Rectal smooth muscle tissue (tissue), 1 donor: ENCODE results near the gene SLC5A5.
"Not testable (repeated sequence)": the region's sequence is repeated elsewhere in the genome, so short reads cannot be mapped to it uniquely, and the experiment has no call there.

Experiments
- H3K27ac ChIP-seq: one replicate; pipeline ENCODE4 v1.7.0; 2013; ENCODE audit warnings: low read depth, low read length, inconsistent platforms
- H3K27me3 ChIP-seq: one replicate; pipeline ENCODE4 v1.7.0; 2013; ENCODE audit warnings: low read length; ENCODE audit not compliant: control insufficient read depth, insufficient read depth
- H3K36me3 ChIP-seq: one replicate; pipeline ENCODE4 v1.7.0; 2013; ENCODE audit warnings: low read length; ENCODE audit not compliant: control insufficient read depth, insufficient read depth
- H3K4me1 ChIP-seq: one replicate; pipeline ENCODE4 v1.7.0; 2013; ENCODE audit warnings: low read length; ENCODE audit not compliant: control insufficient read depth, insufficient read depth
- H3K4me3 ChIP-seq: one replicate; pipeline ENCODE4 v1.7.0; 2013; ENCODE audit warnings: low read length
- H3K9ac ChIP-seq: one replicate; pipeline ENCODE4 v1.7.0; 2013; ENCODE audit warnings: low read length

Gene SLC5A5

DNA sequence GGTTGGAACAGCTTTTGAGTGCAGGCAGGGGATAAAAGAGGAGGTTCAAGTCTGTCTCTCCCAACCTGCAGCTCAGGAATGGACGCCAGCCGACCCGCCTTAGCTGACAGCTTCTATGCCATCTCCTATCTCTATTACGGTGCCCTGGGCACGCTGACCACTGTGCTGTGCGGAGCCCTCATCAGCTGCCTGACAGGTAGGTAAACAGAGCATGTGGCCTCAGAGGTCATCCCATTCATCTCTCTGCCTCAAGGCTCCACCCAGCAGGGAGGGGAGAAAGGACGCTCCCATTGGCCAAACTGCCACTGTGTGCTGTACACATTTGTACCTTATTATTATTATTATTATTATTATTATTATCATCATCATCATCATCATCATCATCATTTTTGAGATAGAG is 16.5 kb downstream of the SLC5A5 start:
- Histone ChIP-seq H3K27ac (no peak overlapping the region), H3K27me3 (peaks cover 2% of the 10 kb centered on the region), H3K36me3 (no peaks in the 10 kb centered on the region), H3K4me1 (no peaks in the 10 kb centered on the region), H3K9ac (no peak overlapping the region), H3K4me3 (no peak overlapping the region)

DNA sequence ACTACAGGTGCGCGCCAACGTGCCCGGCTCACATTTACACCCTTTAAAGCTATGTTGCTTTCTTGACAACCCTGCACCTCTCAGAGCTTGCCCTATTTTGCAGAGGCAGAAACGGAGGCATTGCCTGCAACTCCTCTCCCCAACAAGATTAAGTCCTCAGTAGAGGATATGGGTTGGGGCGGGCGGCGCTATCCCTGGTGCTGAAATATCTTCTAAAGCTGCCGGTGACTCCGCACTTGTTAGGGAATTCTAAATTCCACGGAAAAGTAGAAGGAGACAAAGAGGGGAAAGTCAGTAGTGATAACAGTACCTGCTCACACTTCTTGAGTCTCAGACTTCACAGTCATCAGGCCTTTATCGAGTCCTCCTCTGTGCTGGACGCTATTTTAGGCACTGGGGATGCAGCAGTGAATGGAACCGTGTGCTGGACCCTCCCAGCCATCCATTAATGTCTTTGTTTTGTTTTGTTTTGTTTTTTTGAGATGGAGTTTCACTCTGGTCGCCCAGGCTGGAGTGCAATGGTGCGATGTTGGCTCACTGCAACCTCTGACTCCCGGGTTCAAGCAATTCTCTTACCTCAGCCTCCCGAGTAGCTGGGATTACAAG is 18.0 kb downstream of the SLC5A5 start:
- H3K4me1 ChIP-seq = no peaks in the 10 kb centered on the region
- peaks cover 2% of the 10 kb centered on the region for H3K27me3 ChIP-seq
- H3K36me3 ChIP-seq = no peaks in the 10 kb centered on the region
- H3K4me3 ChIP-seq = no peak overlapping the region
- no peak overlapping the region for H3K27ac ChIP-seq
- H3K9ac ChIP-seq = no peak overlapping the region

DNA sequence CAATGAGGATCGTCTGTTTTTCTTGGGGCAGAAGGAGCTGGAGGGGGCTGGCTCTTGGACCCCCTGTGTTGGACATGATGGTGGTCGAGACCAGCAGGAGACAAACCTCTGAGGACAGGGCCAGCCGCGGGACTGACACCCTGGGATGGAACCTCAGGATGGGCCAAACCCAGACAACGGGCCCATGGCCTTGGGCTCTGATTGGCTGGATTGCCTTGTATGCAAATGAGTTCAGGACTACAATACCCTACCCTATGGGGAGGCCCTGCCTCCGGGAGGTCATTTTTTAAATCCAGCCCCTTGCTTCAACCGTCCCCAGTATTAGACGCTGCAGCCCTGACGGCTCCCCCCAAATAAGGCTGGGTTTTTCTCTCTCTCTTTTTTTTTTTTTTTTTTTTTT is 22.0 kb downstream of the SLC5A5 start:
- Histone ChIP-seq H3K4me1 (no peaks in the 10 kb centered on the region), H3K36me3 (no peaks in the 10 kb centered on the region), H3K27ac (no peak overlapping the region), H3K27me3 (peaks cover 2% of the 10 kb centered on the region), H3K9ac (no peak overlapping the region), H3K4me3 (no peak overlapping the region)

DNA sequence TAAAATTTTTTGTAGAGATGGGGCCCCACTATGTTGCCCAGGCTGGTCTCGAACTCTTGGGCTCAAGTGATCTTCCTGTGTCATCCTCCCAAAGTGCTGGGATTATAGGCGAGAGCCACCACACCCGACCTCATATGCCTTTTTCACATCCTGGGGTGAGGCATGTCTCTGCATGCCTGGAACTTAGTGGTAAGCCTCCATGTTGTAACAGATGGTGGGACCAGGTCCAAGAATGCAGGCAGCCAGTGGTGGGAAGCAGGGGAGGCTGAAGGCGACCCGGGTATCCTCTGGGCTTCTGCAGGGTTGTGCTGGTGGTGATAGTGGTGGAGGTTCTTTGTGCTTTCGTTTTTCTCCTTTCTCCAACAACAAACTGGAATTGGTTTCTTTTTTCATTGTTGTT is 31.0 kb downstream of the SLC5A5 start:
- Histone ChIP-seq H3K4me1 (no peaks in the 10 kb centered on the region), H3K27ac (no peak overlapping the region), H3K27me3 (no peaks in the 10 kb centered on the region), H3K4me3 (no peak overlapping the region), H3K36me3 (no peaks in the 10 kb centered on the region), H3K9ac (no peak overlapping the region)

DNA sequence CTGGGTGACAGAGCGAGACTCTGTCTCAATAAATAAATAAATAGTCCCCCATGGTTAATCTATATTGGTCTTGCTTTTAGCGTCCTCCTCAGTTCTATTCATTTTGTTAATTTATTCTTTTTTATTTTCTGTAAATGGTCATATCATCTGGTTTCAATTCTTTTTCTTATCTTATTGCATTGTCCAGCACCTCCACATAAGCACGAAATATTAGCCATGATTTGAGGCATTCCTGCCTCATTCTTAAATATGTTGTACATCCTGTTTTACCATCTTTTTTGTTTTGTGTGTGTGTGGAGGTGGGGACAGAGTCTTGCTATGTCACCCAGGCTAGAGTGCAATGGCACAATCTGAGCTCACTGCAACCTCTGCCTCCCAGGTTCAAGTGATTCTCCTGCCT is 36.5 kb downstream of the SLC5A5 start:
- Histone ChIP-seq H3K4me1 (no peaks in the 10 kb centered on the region), H3K27ac (no peak overlapping the region), H3K27me3 (no peaks in the 10 kb centered on the region), H3K9ac (no peak overlapping the region), H3K4me3 (no peak overlapping the region), H3K36me3 (no peaks in the 10 kb centered on the region)

DNA sequence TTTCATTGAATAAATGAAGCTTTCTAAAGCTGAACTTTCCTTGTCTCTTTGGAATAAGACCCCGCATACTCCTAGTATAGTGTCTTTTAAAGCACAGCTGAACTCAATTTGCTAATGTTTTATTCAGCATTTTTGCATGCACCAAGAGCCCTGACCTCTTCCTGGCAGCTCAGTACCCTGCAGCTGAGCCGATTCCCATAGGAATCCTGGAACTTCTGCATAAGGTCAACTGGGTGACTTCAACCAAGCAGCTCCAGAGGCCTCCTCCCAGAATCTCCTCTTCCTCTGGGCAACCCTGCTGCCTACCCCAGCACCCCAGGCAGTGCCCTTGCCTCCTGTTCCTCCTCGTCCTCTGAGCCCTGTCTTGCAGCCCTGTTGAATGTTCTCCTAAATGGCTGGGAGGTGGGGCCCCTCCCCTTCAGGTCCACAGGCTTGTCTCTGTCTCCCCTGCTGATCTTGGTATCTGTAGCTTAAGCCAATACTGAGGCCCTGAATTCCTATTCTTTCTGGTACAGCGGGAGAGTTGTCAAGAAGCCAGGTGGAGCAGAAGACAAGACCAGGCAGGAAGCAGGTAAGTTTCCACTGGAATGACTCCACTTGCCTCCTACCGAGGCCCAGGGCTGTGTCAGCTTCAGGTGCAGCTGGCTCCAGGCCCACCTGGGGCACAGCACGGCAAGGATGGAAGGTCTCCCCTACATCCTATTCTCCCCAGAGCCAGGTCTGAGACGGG is 37.4 kb downstream of the SLC5A5 start:
- no peak overlapping the region for H3K27ac ChIP-seq
- no peak overlapping the region for H3K9ac ChIP-seq
- no peaks in the 10 kb centered on the region for H3K4me1 ChIP-seq
- no peak overlapping the region for H3K4me3 ChIP-seq
- H3K36me3 ChIP-seq = no peaks in the 10 kb centered on the region
- no peaks in the 10 kb centered on the region for H3K27me3 ChIP-seq

DNA sequence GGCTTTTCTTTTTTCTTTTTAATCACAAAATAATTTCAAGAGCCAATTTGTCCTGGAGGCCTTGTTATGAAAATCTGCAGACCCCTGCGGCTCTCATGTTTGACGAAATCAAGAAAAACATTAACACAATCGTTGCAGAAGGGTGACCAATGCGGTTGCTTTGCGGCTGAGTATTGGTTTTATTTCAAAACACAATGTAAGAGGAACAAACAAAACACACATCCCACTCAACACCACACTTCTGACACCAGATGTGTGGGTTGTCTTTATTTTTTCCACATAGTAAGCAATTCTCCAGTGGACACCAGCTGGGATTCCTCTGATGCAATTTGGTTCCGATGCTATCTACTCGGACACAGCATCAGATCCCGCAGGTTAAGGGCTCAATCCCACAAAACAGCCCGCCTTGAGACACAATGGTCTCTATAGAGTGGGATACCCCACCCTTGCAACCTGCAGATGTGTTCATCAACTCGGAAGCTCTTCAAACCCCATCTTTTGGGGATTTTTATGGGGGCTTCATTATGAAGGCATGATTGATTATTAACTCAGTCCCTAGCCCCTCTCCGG is 39.1 kb downstream of the SLC5A5 start:
- H3K4me1 ChIP-seq = no peaks in the 10 kb centered on the region
- H3K36me3 ChIP-seq = no peaks in the 10 kb centered on the region
- no peak overlapping the region for H3K4me3 ChIP-seq
- H3K27me3 ChIP-seq = no peaks in the 10 kb centered on the region
- no peak overlapping the region for H3K9ac ChIP-seq
- no peak overlapping the region for H3K27ac ChIP-seq

DNA sequence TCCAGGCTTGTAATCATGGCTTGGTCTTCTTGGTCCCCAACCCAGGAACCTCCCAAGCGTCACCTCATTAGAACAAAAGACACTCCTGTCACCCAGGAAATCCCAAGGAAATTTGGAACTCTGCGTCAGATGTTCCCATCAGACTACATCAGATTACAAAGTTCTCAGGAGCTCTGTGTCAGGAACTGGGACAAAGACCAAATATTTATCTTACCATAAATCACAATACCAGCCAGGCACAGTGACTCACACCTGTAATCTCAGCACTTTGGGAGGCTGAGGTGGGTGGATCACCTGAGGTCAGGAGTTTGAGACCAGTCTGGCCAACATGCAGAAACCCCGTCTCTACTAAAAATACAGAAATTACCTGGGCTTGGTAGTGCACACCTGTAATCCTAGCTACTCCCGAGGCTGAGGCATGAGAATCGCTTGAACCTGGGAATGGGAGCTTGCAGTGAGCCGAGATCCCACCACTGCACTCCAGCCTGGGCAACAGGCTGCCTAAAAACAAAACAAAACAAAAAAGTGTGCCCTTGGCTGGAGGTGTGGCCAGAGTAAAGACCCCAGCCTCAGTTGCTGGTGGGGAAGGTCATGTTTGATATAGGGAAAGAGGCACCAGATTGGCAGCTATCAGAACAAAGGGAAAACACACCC is 44.3 kb downstream of the SLC5A5 start:
- Histone ChIP-seq H3K4me1 (no peaks in the 10 kb centered on the region), H3K9ac (no peak overlapping the region), H3K27me3 (no peaks in the 10 kb centered on the region), H3K4me3 (no peak overlapping the region), H3K27ac (no peak overlapping the region), H3K36me3 (no peaks in the 10 kb centered on the region)

DNA sequence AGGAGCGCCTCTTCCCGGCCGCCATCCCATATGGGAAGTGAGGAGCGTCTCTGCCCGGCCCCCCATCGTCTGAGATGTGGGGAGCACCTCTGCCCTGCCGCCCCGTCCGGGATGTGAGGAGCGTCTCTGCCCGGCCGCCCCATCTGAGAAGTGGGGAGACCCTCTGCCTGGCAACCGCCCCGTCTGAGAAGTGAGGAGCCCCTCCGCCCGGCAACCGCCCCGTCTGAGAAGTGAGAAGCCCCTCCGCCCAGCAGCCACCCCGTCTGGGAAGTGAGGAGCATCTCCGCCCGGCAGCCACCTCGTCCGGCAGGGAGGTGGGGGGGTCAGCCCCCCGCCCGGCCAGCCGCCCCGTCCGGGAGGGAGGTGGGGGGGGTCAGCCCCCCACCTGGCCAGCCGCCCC is 46.4 kb downstream of the SLC5A5 start:
- H3K4me3 ChIP-seq, H3K27ac ChIP-seq, H3K27me3 ChIP-seq, H3K36me3 ChIP-seq, H3K9ac ChIP-seq, H3K4me1 ChIP-seq: not testable (repeated sequence)

DNA sequence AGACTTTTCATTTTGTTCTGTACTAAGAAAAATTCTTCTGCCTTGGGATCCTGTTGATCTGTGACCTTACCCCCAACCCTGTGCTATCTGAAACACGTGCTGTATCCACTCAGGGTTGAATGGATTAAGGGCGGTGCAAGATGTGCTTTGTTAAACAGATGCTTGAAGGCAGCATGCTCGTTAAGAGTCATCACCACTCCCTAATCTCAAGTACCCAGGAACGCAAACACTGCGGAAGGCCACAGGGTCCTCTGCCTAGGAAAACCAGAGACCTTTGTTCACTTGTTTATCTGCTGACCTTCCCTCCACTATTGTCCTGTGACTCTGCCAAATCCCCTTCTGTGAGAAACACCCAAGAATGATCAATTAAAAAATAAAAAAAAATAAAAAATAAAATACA is 47.4 kb downstream of the SLC5A5 start:
- H3K4me1 ChIP-seq, H3K4me3 ChIP-seq, H3K9ac ChIP-seq, H3K27ac ChIP-seq, H3K36me3 ChIP-seq, H3K27me3 ChIP-seq: not testable (repeated sequence)

DNA sequence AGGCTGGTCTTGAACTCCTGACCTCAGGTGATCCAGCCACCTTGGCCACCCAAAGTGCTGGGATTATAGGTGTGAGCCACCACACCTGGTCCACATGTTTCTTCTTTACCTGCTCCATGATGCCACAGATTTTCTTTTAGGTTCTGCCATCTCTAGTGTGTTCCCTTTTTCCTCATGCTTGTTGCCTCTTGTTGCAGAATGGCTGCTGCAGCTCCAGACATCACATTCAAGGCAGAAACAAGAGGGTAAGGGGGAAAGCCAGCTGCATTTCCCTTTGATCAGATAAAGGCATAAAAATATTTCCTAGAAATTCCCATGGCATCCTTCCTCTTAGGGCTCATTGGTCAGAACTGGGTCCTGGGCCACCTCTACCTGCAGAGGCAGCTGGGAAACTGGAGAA is 48.8 kb downstream of the SLC5A5 start:
- Histone ChIP-seq H3K36me3 (no peaks in the 10 kb centered on the region), H3K4me1 (no peaks in the 10 kb centered on the region), H3K27me3 (no peaks in the 10 kb centered on the region), H3K9ac (no peak overlapping the region), H3K27ac (no peak overlapping the region), H3K4me3 (no peak overlapping the region)

DNA sequence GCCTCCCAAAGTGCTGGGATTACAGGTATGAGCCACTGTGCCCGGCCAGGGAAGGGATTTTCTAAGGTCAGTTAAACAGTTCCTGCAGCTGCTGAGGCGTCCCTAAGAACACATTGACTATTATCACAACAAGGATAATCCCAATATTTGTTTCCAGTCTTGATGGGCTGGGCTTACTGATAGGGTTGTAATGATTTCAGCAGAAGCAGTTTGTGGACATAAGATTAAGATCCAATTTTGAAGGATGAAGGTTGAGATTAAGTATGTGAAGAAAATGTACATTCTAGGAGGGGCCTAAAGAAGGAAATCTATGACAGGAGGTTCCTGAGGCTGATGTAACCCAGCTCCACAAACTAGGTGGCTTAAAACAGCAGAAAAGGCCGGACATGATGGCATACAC is 50.4 kb downstream of the SLC5A5 start:
- Histone ChIP-seq H3K27ac (no peak overlapping the region), H3K27me3 (no peaks in the 10 kb centered on the region), H3K36me3 (no peaks in the 10 kb centered on the region), H3K9ac (no peak overlapping the region), H3K4me3 (no peak overlapping the region), H3K4me1 (no peaks in the 10 kb centered on the region)
